H9 (cell line): ENCODE results near the gene PFKL. TPM values are rescaled to one million over a fixed set of nuclear protein-coding genes. Genes with fewer than 3 reads are reported as not detected.

Experiments used
- DNase-seq: peaks from one replicate; pipeline ENCODE4 v3.0.0-alpha.2; 2017
- H2AFZ ChIP-seq: one replicate; pipeline ENCODE4 v1.6.1; 2013; ENCODE audit warnings: mild to moderate bottlenecking, low read length, control low read depth, moderate library complexity
- H2AK5ac ChIP-seq: 2 replicates; pipeline ENCODE4 v1.6.1; 2013; ENCODE audit warnings: low read length, control low read depth, mixed read lengths; ENCODE audit not compliant: insufficient read length
- H2BK120ac ChIP-seq: one replicate; pipeline ENCODE4 v1.6.1; 2013; ENCODE audit warnings: low read depth, mild to moderate bottlenecking, low read length, control low read depth, inconsistent platforms; ENCODE audit not compliant: poor library complexity, severe bottlenecking
- H2BK12ac ChIP-seq: 2 replicates; pipeline ENCODE4 v1.6.1; 2013; ENCODE audit warnings: low read length, control low read depth, mixed read lengths, low read depth; ENCODE audit not compliant: insufficient read length
- H2BK15ac ChIP-seq: 2 replicates; pipeline ENCODE4 v1.6.1; 2013; ENCODE audit warnings: low read depth, low read length, control low read depth
- H2BK20ac ChIP-seq: one replicate; pipeline ENCODE4 v1.6.1; 2013; ENCODE audit warnings: low read depth, mild to moderate bottlenecking, low read length, control low read depth, inconsistent platforms; ENCODE audit not compliant: poor library complexity, severe bottlenecking
- H2BK5ac ChIP-seq: 2 replicates; pipeline ENCODE4 v1.6.1; 2013; ENCODE audit warnings: low read length, control low read depth, mixed read lengths; ENCODE audit not compliant: insufficient read length
- H3K14ac ChIP-seq: 2 replicates; pipeline ENCODE4 v1.6.1; 2013; ENCODE audit warnings: low read length, control low read depth; ENCODE audit not compliant: insufficient read depth
- H3K18ac ChIP-seq: 2 replicates; pipeline ENCODE4 v1.6.1; 2013; ENCODE audit warnings: low read depth, mild to moderate bottlenecking, mixed read lengths, low read length, control low read depth; ENCODE audit not compliant: insufficient read length
- H3K23ac ChIP-seq: 2 replicates; pipeline ENCODE4 v1.6.1; 2013; ENCODE audit warnings: low read length, control low read depth, mixed read lengths, low read depth; ENCODE audit not compliant: insufficient read length
- H3K23me2 ChIP-seq: 2 replicates; pipeline ENCODE4 v1.6.1; 2013; ENCODE audit warnings: low read depth, mild to moderate bottlenecking, mixed read lengths, low read length, control low read depth; ENCODE audit not compliant: insufficient read length, poor library complexity, severe bottlenecking
- H3K27ac ChIP-seq: 2 replicates; pipeline ENCODE4 v1.5.1; 2013; ENCODE audit warnings: low read length, control low read depth, mixed read lengths, low read depth; ENCODE audit not compliant: insufficient read length
- H3K27me3 ChIP-seq: 2 replicates; pipeline ENCODE4 v1.6.1; 2013; ENCODE audit warnings: low read length, control low read depth, inconsistent platforms; ENCODE audit not compliant: insufficient read depth
- H3K4ac ChIP-seq: 2 replicates; pipeline ENCODE4 v1.6.1; 2013; ENCODE audit warnings: low read depth, mild to moderate bottlenecking, control low read depth, inconsistent platforms, low read length, moderate library complexity
- H3K4me1 ChIP-seq: 2 replicates; pipeline ENCODE4 v1.6.1; 2013; ENCODE audit warnings: low read length, control low read depth, inconsistent platforms; ENCODE audit not compliant: insufficient read depth
- H3K4me2 ChIP-seq: 2 replicates; pipeline ENCODE4 v1.6.1; 2013; ENCODE audit warnings: low read length, control low read depth, mixed read lengths; ENCODE audit not compliant: insufficient read length, insufficient read depth
- H3K56ac ChIP-seq: 2 replicates; pipeline ENCODE4 v1.6.1; 2013; ENCODE audit warnings: low read depth, mild to moderate bottlenecking, mixed read lengths, low read length, control low read depth; ENCODE audit not compliant: insufficient read length
- H3K79me1 ChIP-seq: 2 replicates; pipeline ENCODE4 v1.6.1; 2013; ENCODE audit warnings: low read depth, mild to moderate bottlenecking, moderate library complexity, low read length, control low read depth, inconsistent platforms; ENCODE audit not compliant: insufficient read depth, poor library complexity, severe bottlenecking
- H3K79me2 ChIP-seq: 2 replicates; pipeline ENCODE4 v1.6.1; 2013; ENCODE audit warnings: low read length, control low read depth, inconsistent platforms; ENCODE audit not compliant: insufficient read depth
- H3K9ac ChIP-seq: 2 replicates; pipeline ENCODE4 v1.6.1; 2013; ENCODE audit warnings: low read length, control low read depth, mixed read lengths; ENCODE audit not compliant: insufficient read length; ENCODE audit errors: extremely low read depth
- H3K9me3 ChIP-seq: one replicate; pipeline ENCODE4 v1.6.1; 2013; ENCODE audit warnings: low read depth, low read length, inconsistent platforms; ENCODE audit not compliant: control insufficient read depth
- H3T11ph ChIP-seq: one replicate; pipeline ENCODE4 v1.6.1; 2013; ENCODE audit warnings: mild to moderate bottlenecking, low read length, control low read depth, inconsistent platforms
- H4K20me1 ChIP-seq: one replicate; pipeline ENCODE4 v1.6.1; 2013; ENCODE audit not compliant: control insufficient read depth, insufficient read length, insufficient read depth
- H4K5ac ChIP-seq: 2 replicates; pipeline ENCODE4 v1.6.1; 2013; ENCODE audit warnings: low read depth, mild to moderate bottlenecking, mixed read lengths, low read length, control low read depth; ENCODE audit not compliant: insufficient read length
- H4K8ac ChIP-seq: replicated peaks from 2 replicates; pipeline ENCODE4 v1.6.1; 2013; ENCODE audit warnings: low read length, control low read depth, mixed read lengths, low read depth; ENCODE audit not compliant: insufficient read length
- H4K91ac ChIP-seq: 2 replicates; pipeline ENCODE4 v1.6.1; 2013; ENCODE audit warnings: low read depth, mild to moderate bottlenecking, moderate library complexity, mixed read lengths, low read length, control low read depth; ENCODE audit not compliant: insufficient read length
- H3K27ac Mint-ChIP-seq, 3 experiments: 2 replicates in 2 of 3; 3 replicates in 1 of 3; pipeline ENCODE4 v1.8.0; 2020 to 2021; ENCODE audit warnings: mixed read lengths in 3 of 3, mild to moderate bottlenecking in 1 of 3, moderate library complexity in 1 of 3
- H3K27me3 Mint-ChIP-seq: 2 replicates; pipeline ENCODE4 v1.8.0; 2021; ENCODE audit warnings: low read depth, mild to moderate bottlenecking, moderate library complexity, mixed read lengths
- H3K36me3 Mint-ChIP-seq, 3 experiments: 2 replicates in 2 of 3; 3 replicates in 1 of 3; pipeline ENCODE4 v1.8.0; 2020 to 2021; ENCODE audit warnings: low read depth in 3 of 3, mixed read lengths in 3 of 3; ENCODE audit not compliant: insufficient read depth in 1 of 3
- H3K4me1 Mint-ChIP-seq, 2 experiments: 2 replicates each; pipeline ENCODE4 v1.8.0; 2020; ENCODE audit warnings: mixed read lengths in 2 of 2
- H3K4me3 Mint-ChIP-seq, 2 experiments: 2 replicates in 1 of 2; 3 replicates in 1 of 2; pipeline ENCODE4 v1.8.0; 2020 to 2021; ENCODE audit warnings: mild to moderate bottlenecking in 2 of 2, mixed read lengths in 2 of 2, moderate library complexity in 1 of 2
- H3K9me3 Mint-ChIP-seq, 2 experiments: 2 replicates in 1 of 2; 3 replicates in 1 of 2; pipeline ENCODE4 v1.8.0; 2020; ENCODE audit warnings: mild to moderate bottlenecking in 2 of 2, mixed read lengths in 2 of 2, moderate library complexity in 1 of 2
- WGBS: extraction: QIAGEN DNeasy Blood & Tissue Kit; methylation state at CpG from one replicate; pipeline ENCODE4 v1.1.7; 2013; ENCODE audit warnings: missing lambda C conversion rate, low lambda C conversion rate, mixed read lengths; ENCODE audit not compliant: insufficient read length; ENCODE audit errors: extremely low coverage; 5-methylcytosine and 5-hydroxymethylcytosine counted together
- total RNA-seq: library from RNA; stranded (reverse); gene quantifications from 2 replicates; pipeline ENCODE4 v1.2.1, GENCODE V29; 2021
- TF ChIP-seq, protein P1 (sequence below): fragments of 200-600 bp; sonication (generic); conservative IDR thresholded peaks from 3 replicates; pipeline ENCODE4 v1.8.0; 2021; ENCODE audit warnings: antibody characterized with exemption, mild to moderate bottlenecking

PFKL gene
- total RNA-seq, 1 experiment from 2014 or later: 107 TPM

DNA sequence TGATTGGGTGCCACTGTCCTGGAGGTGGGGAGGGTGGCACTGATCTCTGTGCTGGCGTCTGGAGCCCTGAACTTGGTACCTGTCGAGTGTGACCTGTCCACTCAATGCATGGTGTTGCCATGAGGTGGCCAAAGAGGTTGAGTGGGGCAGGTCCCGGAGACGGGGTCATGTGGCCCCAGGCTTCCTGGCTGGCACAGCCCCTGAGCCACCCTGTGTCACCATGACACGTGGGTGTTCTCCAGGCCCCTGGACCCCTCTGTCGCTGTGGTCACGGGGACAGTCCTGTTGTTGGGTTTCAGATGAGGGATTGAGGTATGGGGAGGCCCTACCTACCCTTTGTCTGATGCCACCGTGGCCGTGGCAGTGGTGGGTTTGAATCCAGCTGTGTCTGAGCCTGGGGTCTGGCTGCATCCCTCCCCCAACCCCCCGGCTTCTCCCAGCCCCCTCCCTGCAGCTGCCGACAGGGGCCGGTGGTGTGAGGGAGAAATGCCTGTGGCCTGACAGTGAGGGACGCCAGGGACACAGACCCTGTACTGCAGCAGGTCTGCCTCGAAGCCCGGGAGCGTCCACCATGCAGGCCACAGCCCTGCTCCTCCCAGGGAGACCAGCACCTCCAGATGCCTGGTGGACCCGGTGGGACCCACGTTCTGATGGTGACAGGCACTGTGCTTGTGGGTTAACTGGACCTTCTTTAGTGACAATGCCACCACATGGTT is 65.6 kb downstream of the PFKL start:
- TF ChIP-seq, protein P1, sequence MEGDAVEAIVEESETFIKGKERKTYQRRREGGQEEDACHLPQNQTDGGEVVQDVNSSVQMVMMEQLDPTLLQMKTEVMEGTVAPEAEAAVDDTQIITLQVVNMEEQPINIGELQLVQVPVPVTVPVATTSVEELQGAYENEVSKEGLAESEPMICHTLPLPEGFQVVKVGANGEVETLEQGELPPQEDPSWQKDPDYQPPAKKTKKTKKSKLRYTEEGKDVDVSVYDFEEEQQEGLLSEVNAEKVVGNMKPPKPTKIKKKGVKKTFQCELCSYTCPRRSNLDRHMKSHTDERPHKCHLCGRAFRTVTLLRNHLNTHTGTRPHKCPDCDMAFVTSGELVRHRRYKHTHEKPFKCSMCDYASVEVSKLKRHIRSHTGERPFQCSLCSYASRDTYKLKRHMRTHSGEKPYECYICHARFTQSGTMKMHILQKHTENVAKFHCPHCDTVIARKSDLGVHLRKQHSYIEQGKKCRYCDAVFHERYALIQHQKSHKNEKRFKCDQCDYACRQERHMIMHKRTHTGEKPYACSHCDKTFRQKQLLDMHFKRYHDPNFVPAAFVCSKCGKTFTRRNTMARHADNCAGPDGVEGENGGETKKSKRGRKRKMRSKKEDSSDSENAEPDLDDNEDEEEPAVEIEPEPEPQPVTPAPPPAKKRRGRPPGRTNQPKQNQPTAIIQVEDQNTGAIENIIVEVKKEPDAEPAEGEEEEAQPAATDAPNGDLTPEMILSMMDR: no peak
- Histone ChIP-seq H2BK20ac (no peak overlapping the region), H3T11ph (no peak overlapping the region), H2BK12ac (no peak overlapping the region), H2BK15ac (no peak overlapping the region), H2AK5ac (no peak overlapping the region), H3K27ac (no peak overlapping the region), H3K56ac (no peak overlapping the region), H3K4me1 (no peaks in the 10 kb centered on the region), H4K5ac (no peak overlapping the region), H4K20me1 (no peaks in the 10 kb centered on the region), H3K14ac (no peak overlapping the region), H4K8ac (no peak overlapping the region), H2BK120ac (no peak overlapping the region), H3K9me3 (no peaks in the 10 kb centered on the region), H3K79me1 (no peaks in the 10 kb centered on the region), H2BK5ac (no peak overlapping the region), H3K9ac (no peak overlapping the region), H3K18ac (no peak overlapping the region), H3K79me2 (no peaks in the 10 kb centered on the region), H3K27me3 (peaks cover 2% of the 10 kb centered on the region; the same call in 1 of the 2 replicates), H4K91ac (no peak overlapping the region), H3K23me2 (peaks cover 3% of the 10 kb centered on the region), H3K4me2 (no peak overlapping the region), H2AFZ (no peak overlapping the region), H3K4ac (no peak overlapping the region), H3K23ac (no peak overlapping the region)
- H3K27me3 Mint-ChIP-seq: peaks cover 27% of the 10 kb centered on the region
- peak; percentile 15 for DNase-seq
- WGBS: no CpG with 5 or more reads among the region's 18 CpGs
- H3K4me3 Mint-ChIP-seq: no peak overlapping the region
- H3K27ac Mint-ChIP-seq: no peak overlapping the region
- peaks cover 2 to 9% of the 10 kb centered on the region in 2 experiments; a peak in 2 of 4 replicates for H3K4me1 Mint-ChIP-seq
- no peaks in the 10 kb centered on the region; a peak in 1 of 7 replicates for H3K36me3 Mint-ChIP-seq
- no peaks in the 10 kb centered on the region; a peak in 1 of 5 replicates for H3K9me3 Mint-ChIP-seq
